DND-41 (cell line): ENCODE data around the gene MBNL2.

Experiments
- ATAC-seq: fragments of 200-7000 bp; cut with Tn5 transposase; 3 replicates; pipeline ENCODE4 v1.9.1; 2021; ENCODE audit warnings: low read depth; ENCODE audit not compliant: insufficient read depth
- DNase-seq: peaks from one replicate; pipeline ENCODE4 v3.0.0-alpha.2; 2020
- H2AFZ ChIP-seq: 2 replicates; pipeline ENCODE4 v1.6.0; 2012; ENCODE audit warnings: low read depth, low read length
- H3K27ac ChIP-seq: 2 replicates; pipeline ENCODE4 v1.5.1; 2012; ENCODE audit warnings: low read length, inconsistent platforms
- H3K27me3 ChIP-seq: fragments of 200-600 bp; sonication (generic); 2 replicates; pipeline ENCODE4 v1.6.0; 2012; ENCODE audit warnings: low read length, mild to moderate bottlenecking, inconsistent platforms; ENCODE audit not compliant: insufficient read depth, poor library complexity
- H3K36me3 ChIP-seq: 2 replicates; pipeline ENCODE4 v1.5.1; 2012; ENCODE audit warnings: low read length, inconsistent platforms; ENCODE audit not compliant: insufficient read depth
- H3K4me1 ChIP-seq: 2 replicates; pipeline ENCODE4 v1.5.1; 2012; ENCODE audit warnings: mild to moderate bottlenecking, low read length; ENCODE audit not compliant: insufficient read depth
- H3K4me2 ChIP-seq: 2 replicates; pipeline ENCODE4 v1.6.0; 2012; ENCODE audit warnings: mild to moderate bottlenecking, moderate library complexity, low read length, inconsistent platforms; ENCODE audit not compliant: insufficient read depth
- H3K4me3 ChIP-seq, 2 experiments: fragments of 200-600 bp in 1 of 2; shearing (Covaris generic) in 1 of 2; 2 replicates each; pipeline ENCODE4 v1.5.1; 2012 to 2016; ENCODE audit warnings: inconsistent platforms in 2 of 2, low read length in 2 of 2, mild to moderate bottlenecking in 2 of 2, low read depth in 1 of 2, moderate library complexity in 1 of 2
- H3K79me2 ChIP-seq: 2 replicates; pipeline ENCODE4 v1.6.0; 2012; ENCODE audit warnings: low read length, inconsistent platforms; ENCODE audit not compliant: insufficient read depth
- H3K9ac ChIP-seq: 2 replicates; pipeline ENCODE4 v1.6.0; 2012; ENCODE audit warnings: low read depth, mild to moderate bottlenecking, inconsistent platforms, low read length, moderate library complexity
- H3K9me3 ChIP-seq: 2 replicates; pipeline ENCODE4 v1.5.1; 2012; ENCODE audit warnings: low read length, moderate library complexity, mild to moderate bottlenecking, inconsistent platforms; ENCODE audit not compliant: insufficient read depth, severe bottlenecking
- H4K20me1 ChIP-seq: 2 replicates; pipeline ENCODE4 v1.6.0; 2012; ENCODE audit warnings: low read length; ENCODE audit not compliant: insufficient read depth
- EZH2 ChIP-seq: IDR thresholded peaks from 3 replicates; pipeline ENCODE4 v1.6.1; 2012; ENCODE audit warnings: borderline replicate concordance, low read depth, mild to moderate bottlenecking, moderate library complexity, low read length, inconsistent platforms; ENCODE audit not compliant: severe bottlenecking
- TF ChIP-seq, protein P1 (sequence below): IDR thresholded peaks from 2 replicates; pipeline ENCODE4 v1.5.1; 2012; ENCODE audit warnings: borderline replicate concordance, low read length, moderate library complexity, mild to moderate bottlenecking; ENCODE audit not compliant: poor library complexity, severe bottlenecking; ENCODE audit errors: extremely low read depth

The MBNL2 gene

DNA sequence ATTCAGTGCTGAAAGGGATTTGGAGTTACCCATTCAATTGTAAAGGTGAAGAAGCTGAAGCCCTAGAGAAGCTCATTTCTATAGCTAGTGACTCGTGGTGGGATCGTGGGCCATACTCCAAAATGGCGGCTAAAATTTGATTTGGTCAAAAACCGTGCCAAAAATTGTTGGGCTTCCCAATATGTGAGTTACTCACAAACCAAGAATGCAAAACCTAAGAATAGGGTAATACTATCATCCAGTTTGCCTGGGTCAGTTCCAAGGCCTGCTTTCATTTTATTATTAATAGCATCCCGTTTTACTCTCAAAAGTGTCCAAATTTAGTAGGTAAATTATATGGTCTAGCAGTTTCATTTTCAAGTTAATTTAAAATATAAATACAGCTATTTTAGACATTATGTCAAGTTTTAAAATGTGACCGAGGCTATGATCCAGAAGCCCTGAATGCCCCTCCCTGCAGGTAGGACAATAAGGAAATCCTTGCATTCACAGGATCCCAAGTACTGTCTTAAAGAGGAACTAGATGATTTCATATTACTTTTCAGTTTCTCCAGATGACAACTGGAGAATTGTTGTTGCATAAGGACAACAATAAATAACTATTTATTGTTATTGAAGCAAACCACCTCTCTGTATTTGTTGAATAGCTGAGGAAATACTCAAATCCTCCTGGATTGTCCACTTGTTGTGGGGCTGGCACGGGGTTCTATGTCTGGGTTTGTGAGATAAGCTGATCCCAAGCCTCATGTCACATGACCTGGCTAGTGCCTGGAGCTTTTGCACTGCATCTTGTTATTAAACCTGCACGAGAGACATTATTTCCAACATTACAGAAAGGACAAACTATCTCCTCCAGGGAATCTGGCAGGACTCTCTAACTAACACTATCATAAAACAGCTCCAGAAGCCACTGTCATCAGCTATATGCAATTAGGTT lies 200.3 kb downstream of the MBNL2 start:
- no peak for DNase-seq
- Histone ChIP-seq H4K20me1 (no peaks in the 10 kb centered on the region), H3K4me3 (no peak overlapping the region), H3K9ac (no peak overlapping the region), H3K27me3 (no peaks in the 10 kb centered on the region), H3K79me2 (no peaks in the 10 kb centered on the region), H3K4me1 (no peaks in the 10 kb centered on the region), H3K4me2 (no peak overlapping the region), H3K27ac (no peak overlapping the region), H3K9me3 (no peaks in the 10 kb centered on the region), H3K36me3 (no peaks in the 10 kb centered on the region), H2AFZ (no peak overlapping the region)
- TF ChIP-seq, protein P1, sequence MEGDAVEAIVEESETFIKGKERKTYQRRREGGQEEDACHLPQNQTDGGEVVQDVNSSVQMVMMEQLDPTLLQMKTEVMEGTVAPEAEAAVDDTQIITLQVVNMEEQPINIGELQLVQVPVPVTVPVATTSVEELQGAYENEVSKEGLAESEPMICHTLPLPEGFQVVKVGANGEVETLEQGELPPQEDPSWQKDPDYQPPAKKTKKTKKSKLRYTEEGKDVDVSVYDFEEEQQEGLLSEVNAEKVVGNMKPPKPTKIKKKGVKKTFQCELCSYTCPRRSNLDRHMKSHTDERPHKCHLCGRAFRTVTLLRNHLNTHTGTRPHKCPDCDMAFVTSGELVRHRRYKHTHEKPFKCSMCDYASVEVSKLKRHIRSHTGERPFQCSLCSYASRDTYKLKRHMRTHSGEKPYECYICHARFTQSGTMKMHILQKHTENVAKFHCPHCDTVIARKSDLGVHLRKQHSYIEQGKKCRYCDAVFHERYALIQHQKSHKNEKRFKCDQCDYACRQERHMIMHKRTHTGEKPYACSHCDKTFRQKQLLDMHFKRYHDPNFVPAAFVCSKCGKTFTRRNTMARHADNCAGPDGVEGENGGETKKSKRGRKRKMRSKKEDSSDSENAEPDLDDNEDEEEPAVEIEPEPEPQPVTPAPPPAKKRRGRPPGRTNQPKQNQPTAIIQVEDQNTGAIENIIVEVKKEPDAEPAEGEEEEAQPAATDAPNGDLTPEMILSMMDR, result no peak
- no peak for TF ChIP-seq EZH2
- ATAC-seq, result no peak

DNA sequence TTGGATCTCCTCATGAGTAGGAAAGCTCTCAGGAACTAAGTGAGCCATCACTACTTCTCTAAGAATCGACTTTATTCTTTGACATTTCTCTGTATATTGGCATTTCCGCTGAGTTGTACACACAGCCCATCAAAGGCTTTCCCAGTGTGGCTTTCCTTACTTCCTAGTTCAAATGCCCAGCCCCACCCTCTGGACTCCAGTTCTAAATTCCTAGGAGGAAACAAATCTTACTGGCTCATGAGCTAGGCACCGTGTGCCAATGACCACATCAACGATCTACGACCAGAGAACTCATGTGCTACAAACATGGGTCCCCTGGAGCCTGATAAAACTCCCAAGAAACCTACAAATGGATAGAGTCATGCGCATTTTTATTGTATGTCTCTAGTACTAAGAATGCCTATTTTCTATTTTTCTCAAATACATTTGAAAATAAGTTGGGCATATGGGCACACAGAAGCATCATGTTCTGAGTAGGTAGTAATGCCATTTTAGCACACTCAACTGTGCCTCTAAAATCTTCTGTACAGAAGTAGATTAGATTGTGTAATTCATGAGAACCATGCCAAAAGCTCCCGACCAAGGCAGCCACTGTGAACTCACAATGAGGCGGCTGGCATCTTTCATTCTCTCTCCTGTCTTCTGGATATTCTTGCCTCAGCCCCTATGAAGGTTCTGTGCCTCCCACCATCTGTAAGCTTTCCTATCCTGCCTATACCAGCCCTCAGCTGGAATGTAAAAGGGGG lies 201.3 kb downstream of the MBNL2 start:
- H3K4me1 ChIP-seq, result no peaks in the 10 kb centered on the region
- no peaks in the 10 kb centered on the region for H3K36me3 ChIP-seq
- H4K20me1 ChIP-seq, result no peaks in the 10 kb centered on the region
- no peaks in the 10 kb centered on the region for H3K79me2 ChIP-seq
- no peak for TF ChIP-seq EZH2
- TF ChIP-seq, protein P1, result no peak
- DNase-seq (no peak), ATAC-seq (no peak)
- H3K4me2 ChIP-seq, result no peak overlapping the region
- no peaks in the 10 kb centered on the region for H3K27me3 ChIP-seq
- H3K4me3 ChIP-seq, result no peak overlapping the region
- no peaks in the 10 kb centered on the region for H3K9me3 ChIP-seq
- no peak overlapping the region for H2AFZ ChIP-seq
- no peak overlapping the region for H3K9ac ChIP-seq
- H3K27ac ChIP-seq, result no peak overlapping the region

DNA sequence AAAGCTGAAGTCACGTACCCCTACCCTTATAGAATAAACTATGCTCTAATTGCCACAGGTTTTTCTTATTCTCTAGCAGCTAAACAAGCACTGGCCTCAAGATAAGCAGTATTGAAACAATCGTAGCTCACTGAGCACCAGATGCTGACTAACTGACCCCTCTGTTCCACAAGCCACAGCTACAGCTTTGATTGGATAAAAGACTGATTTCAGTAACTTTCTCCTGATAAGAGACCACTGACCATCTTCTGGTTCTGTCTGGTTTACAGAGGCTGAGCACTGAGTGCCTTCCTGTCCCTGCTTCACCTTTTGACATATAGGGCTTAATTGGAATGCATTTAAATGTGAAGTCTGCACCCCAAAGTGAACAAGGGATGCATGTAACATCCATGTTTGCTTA lies 203.5 kb downstream of the MBNL2 start:
- Histone ChIP-seq H3K4me3 (no peak overlapping the region), H3K79me2 (no peaks in the 10 kb centered on the region), H3K9ac (no peak overlapping the region), H3K36me3 (no peaks in the 10 kb centered on the region), H2AFZ (no peak overlapping the region), H3K27me3 (no peaks in the 10 kb centered on the region), H3K4me1 (peaks cover 13% of the 10 kb centered on the region; the same call in 1 of the 2 replicates), H4K20me1 (no peaks in the 10 kb centered on the region), H3K27ac (no peak overlapping the region), H3K4me2 (no peak overlapping the region), H3K9me3 (no peaks in the 10 kb centered on the region)
- DNase-seq (no peak), ATAC-seq (no peak)
- TF ChIP-seq, protein P1, result no peak
- no peak for TF ChIP-seq EZH2
